ENCODE measurements around the gene OPRD1.

DNA sequence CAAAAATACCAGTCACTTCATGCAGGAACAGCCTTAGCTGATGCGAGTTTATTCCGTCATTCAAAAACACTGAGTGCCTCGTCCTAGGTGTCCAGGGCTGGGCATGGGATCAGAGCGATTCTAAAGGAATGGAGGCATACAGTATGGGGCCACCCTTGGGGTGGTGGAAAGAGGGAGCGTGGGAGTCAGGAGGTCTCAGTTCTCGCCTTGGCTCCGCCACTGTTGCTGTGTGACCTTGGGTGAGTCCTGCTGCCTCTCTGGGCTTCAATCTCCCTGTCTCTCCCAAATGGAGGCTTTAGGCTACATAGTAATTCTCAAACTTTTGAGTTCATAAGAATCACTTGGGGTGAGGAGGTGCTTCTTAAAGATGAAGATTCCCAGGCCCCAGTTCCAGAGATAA, 44.0 kb downstream of the OPRD1 start:
- TF ChIP-seq, protein P1, sequence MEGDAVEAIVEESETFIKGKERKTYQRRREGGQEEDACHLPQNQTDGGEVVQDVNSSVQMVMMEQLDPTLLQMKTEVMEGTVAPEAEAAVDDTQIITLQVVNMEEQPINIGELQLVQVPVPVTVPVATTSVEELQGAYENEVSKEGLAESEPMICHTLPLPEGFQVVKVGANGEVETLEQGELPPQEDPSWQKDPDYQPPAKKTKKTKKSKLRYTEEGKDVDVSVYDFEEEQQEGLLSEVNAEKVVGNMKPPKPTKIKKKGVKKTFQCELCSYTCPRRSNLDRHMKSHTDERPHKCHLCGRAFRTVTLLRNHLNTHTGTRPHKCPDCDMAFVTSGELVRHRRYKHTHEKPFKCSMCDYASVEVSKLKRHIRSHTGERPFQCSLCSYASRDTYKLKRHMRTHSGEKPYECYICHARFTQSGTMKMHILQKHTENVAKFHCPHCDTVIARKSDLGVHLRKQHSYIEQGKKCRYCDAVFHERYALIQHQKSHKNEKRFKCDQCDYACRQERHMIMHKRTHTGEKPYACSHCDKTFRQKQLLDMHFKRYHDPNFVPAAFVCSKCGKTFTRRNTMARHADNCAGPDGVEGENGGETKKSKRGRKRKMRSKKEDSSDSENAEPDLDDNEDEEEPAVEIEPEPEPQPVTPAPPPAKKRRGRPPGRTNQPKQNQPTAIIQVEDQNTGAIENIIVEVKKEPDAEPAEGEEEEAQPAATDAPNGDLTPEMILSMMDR (IDR thresholded peaks at IDR 0.05), result no peak
- TF ChIP-seq POLR2A (IDR thresholded peaks at IDR 0.05), result no peak
